ENCODE measurements around the gene NANOS3.
A peak's percentile ranks its signal among the peaks of the same experiment; 100 is the strongest.

NANOS3 gene

GRCh38 chr19:13864667-13865570 lies 12.0 kb upstream of the NANOS3 start:
- no peak for DNase-seq

DNA sequence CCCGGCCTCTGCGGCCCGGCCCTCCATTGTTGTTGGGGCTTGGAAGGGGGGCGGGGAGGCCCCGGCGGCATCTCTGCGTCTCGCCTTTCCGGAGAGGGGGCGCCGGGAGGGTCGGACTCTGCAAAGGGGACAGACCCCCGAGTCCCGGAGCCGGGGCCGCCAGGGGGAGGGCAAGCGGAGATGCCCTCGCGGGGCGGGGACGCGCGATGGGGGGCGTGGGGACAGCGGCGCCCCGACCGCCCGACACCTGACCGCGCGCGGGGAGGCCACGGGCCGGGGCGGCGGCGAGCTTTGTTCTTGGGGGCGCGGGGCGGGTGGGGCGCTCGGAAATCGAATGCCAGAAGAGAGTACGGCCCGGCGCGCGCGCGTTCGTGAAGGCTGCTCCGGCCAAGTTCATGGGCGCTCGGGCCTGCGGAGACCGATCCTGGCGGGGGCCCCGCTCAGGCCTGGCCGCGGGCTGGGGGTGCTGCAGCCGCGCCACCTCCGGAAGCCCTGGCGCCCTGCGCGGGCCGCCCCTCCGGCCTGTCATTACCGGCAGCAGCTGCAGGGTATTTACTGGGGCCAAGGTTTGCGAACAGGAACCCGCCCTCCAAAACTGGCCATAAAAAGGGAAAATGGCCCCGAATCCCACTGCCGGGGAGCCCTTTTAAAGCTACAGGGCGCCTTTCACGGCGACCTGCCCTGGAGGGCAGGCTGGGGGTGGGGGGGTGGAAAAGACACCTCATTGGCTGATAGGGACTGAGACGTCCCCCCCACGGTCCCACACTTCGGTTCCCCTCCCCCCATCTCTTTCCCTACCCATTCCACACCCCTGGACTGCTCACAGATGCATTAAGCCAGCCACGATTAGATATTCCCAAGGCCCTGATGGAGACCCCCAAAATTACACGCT lies 11.1 kb upstream of the NANOS3 start:
- no peak for DNase-seq

- DNase-seq: no peak
Observed at GRCh38 chr19:13866463-13867046, 10.4 kb upstream of the NANOS3 start.

DNA sequence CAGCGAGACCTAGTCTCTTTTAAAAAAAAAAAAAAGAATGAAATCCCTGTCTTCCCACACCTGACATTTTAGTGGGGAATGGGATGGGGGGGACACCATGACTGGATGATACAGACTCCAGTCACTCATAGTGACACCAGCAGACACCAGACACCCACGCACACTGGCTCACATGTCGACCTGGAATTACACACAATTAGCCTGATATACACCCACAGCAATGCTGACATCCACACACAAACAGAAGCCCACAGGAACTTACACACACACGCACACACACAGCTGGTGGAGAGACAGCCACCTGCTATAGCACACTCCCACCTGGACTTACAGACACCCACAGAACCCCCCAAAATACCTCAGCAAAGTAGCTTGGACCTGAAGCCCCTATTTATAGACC lies 8.3 kb upstream of the NANOS3 start:
- no peak for DNase-seq

GRCh38 chr19:13869281-13869680 lies 7.7 kb upstream of the NANOS3 start:
- DNase-seq: no peak

DNA sequence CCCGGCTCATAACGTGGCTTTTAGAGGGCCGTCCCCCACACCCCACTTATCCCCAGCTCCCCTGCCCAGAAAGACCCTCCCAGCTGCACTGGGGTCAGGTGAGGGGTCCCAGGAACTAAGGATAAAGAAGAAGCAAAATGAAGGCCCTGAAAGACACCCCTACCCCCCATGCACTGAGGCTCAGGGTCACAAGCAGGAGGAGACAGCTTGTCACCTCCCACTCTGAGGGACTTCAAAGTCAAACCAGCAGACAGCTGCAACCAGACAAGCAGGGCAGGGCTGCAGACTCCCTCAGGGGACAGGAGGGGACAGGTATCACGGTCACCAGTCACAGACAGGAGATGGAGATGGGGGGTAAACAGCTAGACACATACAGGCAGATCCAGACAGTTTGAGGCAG lies 6.1 kb upstream of the NANOS3 start:
- no peak for DNase-seq

- DNase-seq: no peak
Observed at GRCh38 chr19:13872339-13872694, 4.6 kb upstream of the NANOS3 start.

- no peak for DNase-seq
Observed at GRCh38 chr19:13872695-13873389, 4.1 kb upstream of the NANOS3 start.

DNA sequence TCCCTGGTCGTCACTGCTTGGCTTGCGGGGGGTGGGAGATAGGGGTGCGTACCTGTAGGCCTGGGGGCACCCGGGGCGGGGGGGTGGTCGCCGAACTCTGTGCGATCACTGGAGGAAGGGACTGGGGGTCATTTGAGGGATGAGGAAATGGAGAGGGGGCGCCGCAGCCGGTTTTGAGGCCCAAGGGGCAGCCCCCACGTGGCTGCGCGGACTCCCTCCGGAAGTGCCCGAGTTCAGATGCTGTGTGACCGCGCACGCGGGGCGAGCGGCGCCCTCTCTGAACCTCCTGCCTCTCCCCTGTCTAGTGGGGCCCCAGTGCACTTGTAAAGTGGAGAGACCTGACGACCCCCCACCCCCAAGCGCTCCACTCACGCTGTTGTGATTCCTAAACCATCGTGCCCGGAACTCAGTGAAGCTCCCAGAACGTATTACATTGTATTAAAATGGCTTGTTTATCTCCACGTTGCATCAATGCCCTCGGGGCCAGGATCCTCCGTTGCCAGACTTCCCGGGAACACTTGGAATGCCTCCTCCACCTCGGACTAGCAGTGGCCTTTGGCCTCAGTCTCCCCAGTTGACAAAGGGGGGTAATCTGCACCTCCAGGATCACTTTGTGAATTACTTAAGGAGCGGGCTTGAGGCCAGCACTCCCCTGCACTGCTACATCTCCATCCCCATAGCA lies 3.0 kb upstream of the NANOS3 start:
- no peak for DNase-seq

DNA sequence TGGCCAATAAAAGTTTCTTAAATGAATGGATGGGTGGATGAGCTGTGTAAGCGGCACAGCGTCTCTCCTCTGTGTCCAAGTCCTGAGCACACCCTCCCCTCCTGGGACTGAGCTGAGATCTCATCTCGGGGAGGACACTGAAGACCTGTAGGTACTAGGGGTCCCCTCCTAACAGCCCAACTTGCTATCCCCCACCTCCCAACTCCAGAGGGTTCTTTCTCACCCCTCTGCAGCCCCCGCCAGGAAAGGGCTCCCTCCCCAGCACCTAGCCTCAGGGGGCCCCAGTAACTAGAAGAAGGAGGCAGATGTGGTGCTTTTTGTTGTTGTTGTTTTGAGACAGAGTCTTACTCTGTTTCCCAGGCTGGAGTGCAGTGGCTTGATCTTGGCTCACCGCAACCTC lies 1.1 kb upstream of the NANOS3 start:
- DNase-seq: no peak

DNA sequence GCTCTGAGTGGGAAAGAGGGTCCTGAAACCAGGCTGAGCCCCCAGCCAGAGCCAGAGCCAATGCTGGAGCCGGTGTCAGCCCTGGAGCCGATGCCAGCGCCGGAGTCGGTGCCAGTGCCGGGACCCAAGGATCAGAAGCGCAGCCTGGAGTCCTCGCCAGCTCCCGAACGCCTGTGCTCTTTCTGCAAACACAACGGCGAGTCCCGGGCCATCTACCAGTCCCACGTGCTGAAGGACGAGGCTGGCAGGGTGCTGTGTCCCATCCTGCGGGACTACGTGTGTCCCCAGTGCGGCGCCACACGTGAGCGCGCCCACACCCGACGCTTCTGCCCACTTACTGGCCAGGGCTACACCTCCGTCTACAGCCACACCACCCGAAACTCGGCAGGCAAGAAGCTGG lies 369 bp downstream of the NANOS3 start:
- DNase-seq: no peak

DNA sequence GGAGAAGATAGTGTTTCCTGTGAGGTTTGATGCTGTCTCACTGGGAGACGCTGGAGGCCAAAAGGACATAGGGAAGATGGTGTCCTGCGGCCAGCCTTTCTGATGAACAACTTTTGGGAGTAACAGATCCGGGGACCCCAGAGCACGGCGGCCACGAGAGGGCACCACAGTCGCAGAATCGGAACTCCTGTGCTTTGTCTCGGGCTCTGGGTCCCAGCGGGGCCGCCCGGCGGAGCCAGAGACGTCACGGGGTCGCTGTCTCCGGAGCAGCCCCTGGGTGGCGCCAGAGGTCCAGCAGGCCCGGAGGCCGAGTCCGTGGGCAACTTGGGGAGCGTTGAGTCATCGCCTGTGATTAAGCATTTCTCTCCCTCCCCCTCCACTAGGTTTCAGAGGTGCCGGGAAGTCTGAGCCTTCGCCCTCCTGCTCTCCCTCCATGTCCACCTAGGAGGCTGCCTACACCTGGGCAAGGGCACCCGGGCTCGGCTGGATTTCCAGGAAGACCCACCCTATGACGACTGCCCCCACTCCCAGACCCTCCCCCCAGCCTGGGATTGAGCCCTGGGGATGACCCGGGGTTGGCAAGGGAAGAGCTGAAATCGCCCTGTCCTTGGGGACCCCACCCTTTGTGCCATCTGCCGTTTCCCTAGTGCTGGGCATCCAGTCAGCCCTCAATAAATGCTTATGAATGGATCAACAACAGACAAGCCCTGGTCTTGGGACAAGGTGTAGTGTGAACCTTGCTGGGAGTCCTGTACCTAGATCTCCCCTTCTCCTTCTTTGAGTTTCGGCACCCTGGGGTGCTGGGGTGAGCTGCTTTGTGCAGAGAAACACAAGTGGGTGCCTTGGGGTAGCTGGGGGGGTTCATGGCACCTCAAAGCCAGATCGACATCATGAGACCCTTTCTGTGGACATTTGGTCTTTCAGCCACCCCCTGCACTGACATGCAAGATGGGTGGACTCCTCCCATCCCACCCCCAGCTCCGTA lies 3.4 kb downstream of the NANOS3 start:
- peak; percentile 91 to 96 for DNase-seq

DNA sequence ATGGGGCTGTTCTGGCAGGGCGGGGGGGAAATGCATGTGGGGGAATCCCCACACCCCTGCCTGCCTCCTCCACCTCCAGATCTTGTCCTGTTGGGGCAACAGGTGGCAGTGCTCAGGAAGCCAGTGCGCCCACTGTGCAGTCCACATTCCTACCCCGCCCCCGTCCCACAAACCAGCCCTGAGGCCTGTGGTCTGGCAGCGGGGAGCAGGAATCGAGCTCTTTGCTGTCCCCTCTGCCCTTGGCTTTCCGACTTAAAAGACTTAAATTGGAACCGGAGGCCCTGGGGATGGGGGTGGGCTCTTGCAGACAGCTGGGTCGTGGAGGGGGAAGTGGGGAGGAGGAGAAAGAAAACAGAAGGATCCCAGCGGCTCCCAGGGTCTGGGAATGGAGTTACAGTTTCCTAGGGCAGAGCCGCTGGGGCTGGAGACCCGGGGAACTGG lies 4.3 kb downstream of the NANOS3 start:
- DNase-seq: no peak

DNA sequence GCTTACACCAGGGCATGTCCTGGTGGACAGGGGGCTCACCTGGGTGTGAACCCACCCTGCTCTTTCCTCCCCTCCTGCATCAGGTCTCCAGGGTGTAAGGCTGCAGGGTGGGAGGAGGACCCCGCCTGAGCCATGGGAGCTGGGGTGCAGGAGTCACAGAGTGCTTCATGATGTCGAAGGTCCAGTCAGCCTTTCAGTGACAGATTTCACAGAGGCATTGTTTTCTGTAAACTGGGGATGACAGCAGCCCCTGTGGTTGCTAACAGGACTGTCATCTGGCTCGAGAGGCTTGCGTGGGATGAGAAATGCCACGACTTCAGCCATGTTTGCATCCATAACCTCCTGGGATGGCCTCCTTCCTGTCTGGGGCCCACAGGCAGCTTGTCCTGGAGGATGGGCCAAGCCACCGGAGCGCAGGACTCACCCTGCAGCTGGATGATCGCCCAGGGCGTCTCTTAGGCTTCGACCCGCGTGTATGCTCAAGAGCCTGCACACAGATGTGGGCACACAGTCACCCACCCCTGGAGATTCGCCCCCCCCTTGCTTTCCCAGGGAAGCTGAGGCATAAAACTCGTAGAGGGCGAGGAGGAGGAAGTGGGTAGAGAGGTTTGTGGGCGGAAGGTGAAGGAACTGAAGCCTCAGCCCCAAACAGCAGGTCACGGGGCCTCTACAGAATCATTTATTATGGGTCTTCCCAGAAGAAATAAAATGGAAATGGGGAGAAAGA lies 4.9 kb downstream of the NANOS3 start:
- DNase-seq: no peak

GRCh38 chr19:13882419-13882795 lies 5.5 kb downstream of the NANOS3 start:
- DNase-seq: no peak

DNA sequence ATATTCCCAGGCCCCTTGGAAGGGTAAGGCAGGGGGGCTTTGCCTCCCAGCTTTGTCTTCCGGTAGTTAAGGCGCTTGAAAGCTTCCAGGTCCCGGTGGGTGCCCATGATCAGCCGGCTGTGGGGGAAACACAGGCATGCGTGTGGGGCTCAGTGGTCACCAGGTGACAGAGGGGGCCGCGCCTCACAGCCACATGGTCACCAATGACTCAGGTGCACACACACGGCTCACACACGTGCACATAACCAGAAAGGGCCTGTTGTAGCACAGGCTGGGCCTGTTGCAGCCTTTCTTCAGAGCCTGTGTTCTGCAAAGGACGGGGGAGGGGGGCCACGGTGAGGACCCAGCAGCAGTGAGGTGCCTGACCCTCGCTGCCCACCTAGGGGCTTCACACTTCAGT lies 5.9 kb downstream of the NANOS3 start:
- no peak for DNase-seq

DNA sequence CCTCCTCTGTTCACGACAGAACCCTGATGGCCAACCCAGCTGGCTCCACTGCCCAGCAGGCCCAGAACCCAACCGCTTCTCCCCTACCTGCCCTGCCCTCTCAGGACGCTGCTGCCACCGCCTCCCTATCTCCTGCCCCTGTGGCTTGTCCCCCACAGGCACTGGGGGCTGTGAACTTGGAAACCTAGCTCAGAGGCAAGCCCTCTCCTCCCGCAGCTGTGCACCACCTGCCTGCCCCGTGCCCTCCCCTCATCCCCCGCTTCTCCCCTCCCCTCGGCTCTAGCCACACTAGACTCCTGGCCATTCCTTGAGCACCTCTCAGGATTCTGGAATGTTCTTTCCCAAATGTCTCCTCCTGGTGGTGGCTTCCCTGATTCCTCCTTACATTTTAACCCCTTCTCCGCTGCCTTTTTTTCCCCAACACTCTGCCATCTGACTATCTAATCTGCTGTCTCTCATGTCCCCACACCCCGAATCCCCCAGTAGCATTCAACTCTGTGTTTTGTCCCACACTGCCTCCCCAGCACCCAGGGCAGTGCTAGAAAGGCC lies 6.7 kb downstream of the NANOS3 start:
- no peak for DNase-seq

DNA sequence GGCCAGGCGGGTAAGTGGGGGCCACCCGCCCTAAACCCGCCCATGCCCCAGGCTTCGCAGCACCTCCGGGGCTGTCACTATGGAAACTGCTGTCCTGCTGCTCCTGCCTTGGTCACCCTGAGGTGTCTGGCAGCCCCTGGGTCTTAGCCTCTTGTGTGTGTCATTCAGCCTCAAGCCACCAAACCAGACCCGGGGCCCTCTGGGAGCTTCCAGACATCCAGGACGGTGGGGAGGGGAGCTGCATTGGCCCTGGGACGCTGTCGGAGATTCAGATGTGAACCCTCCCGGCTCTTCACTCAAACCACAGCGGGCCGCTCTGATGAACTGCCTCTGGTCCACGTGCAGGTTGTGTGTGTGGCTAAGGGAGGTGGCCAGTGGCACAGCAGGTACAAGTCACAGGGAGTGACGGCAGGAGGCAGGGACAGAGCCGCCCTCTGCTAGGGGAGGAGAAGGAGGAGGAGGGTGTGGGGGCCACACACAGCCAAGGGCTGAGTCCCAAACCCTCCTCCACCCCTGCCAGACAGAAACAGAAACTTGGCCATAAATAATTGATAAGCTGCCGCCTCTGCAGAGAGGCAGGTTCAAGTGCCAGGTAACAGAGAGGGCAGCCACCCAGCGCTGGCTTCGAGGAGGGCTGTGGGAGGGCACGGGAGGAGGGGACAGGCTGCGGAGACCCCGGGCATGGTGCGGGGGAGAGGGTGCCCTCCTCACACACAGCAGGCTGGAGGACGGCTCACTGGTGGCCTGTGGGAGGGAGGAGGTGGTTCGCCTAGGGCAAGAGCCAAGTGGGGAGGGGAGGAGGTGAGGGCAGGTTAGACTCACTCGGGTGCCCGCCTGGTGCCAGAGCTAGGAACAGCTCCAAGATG lies 8.0 kb downstream of the NANOS3 start:
- no peak for DNase-seq

DNA sequence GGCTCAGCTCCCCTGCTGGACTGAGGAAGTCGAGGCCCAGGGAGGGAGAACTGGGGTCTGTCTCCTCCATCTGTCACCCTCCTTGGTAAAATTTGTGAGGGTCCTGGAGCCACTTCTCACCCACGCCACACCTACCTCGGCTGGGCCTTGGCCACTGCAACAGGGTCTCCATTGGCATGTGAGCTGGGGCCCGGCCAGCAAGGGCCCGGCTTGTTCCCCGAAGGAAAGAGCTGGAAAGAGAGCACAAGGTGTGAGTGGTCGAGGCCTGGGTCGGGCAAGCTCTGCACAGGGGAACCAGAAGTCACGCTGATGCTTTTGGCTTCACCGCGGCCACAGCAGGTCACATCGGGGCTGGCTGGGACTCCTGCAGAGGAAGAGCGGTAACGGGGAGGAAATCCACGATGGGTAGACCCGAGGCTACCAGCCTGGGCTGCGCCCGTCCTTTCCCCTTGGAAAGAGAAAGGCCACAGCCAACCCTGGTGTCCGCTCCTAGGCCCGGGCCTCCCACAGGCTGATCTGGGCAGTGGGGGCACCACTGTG lies 9.0 kb downstream of the NANOS3 start:
- no peak for DNase-seq
